ENCODE data around the gene ZBTB9. TPM values are rescaled to one million over a fixed set of nuclear protein-coding genes. Genes with fewer than 3 reads are reported as not detected.

The ZBTB9 gene
- total RNA-seq, 1 donor from 2014 or later, result 1.5 TPM

GRCh38 chr6:33424855-33425667, 29.3 kb upstream of the ZBTB9 start:
- H3K9me3 ChIP-seq, result no peaks in the 10 kb centered on the region
- H3K27ac ChIP-seq, result peak overlapping the region; percentile 96
- H3K27me3 ChIP-seq, result no peaks in the 10 kb centered on the region
- H3K4me3 ChIP-seq, result peak overlapping the region; percentile 63 to 73
- H3K4me1 ChIP-seq, result peaks cover 51% of the 10 kb centered on the region
- intact Hi-C loops (cut with DNase I), result no loop called here
- no peak for DNase-seq (ENCODE audit: extremely low spot score in 2 of 2)
- peak in 1 of 2 donors; percentile 22 for TF ChIP-seq POLR2A (IDR thresholded peaks at IDR 0.05)
- TF ChIP-seq CTCF (IDR thresholded peaks at IDR 0.05), result no peak
- H3K36me3 ChIP-seq, result no peaks in the 10 kb centered on the region

- Histone ChIP-seq H3K27ac (peak overlapping the region; percentile 96), H3K4me1 (peaks cover 54% of the 10 kb centered on the region), H3K36me3 (no peaks in the 10 kb centered on the region), H3K4me3 (peak overlapping the region; percentile 63 to 73), H3K9me3 (no peaks in the 10 kb centered on the region), H3K27me3 (no peaks in the 10 kb centered on the region)
- peak in 1 of 2 donors; percentile 94 for DNase-seq (ENCODE audit: extremely low spot score in 2 of 2)
- peak; percentile 18 to 88 for TF ChIP-seq POLR2AphosphoS5 (IDR thresholded peaks at IDR 0.05; ENCODE audit: insufficient read depth in 1 of 2, low read depth in 1 of 2)
- TF ChIP-seq POLR2A (IDR thresholded peaks at IDR 0.05), result no peak
- peak; percentile 21 to 78 (median 40) for TF ChIP-seq CTCF (IDR thresholded peaks at IDR 0.05)
- intact Hi-C loops (cut with DNase I), result no loop called here
These were observed 28.5 kb upstream of the ZBTB9 start for GRCh38 chr6:33425668-33426577.

GRCh38 chr6:33426590-33427511, 27.5 kb upstream of the ZBTB9 start:
- H3K27ac ChIP-seq, result peak overlapping the region; percentile 96
- DNase-seq (ENCODE audit: extremely low spot score in 2 of 2), result no peak
- peaks cover 60% of the 10 kb centered on the region for H3K4me1 ChIP-seq
- TF ChIP-seq POLR2A (IDR thresholded peaks at IDR 0.05), result no peak
- TF ChIP-seq POLR2AphosphoS5 (IDR thresholded peaks at IDR 0.05; ENCODE audit: insufficient read depth in 1 of 2, low read depth in 1 of 2), result no peak
- no peak for TF ChIP-seq CTCF (IDR thresholded peaks at IDR 0.05)
- no peaks in the 10 kb centered on the region for H3K27me3 ChIP-seq
- peak overlapping the region; percentile 63 to 73 for H3K4me3 ChIP-seq
- intact Hi-C loops (cut with DNase I), result no loop called here
- no peaks in the 10 kb centered on the region for H3K9me3 ChIP-seq
- no peaks in the 10 kb centered on the region for H3K36me3 ChIP-seq

- intact Hi-C loops (cut with DNase I), result no loop called here
- H3K27ac ChIP-seq, result peak overlapping the region; percentile 96
- no peaks in the 10 kb centered on the region for H3K9me3 ChIP-seq
- peak overlapping the region; percentile 63 to 73 for H3K4me3 ChIP-seq
- TF ChIP-seq POLR2A (IDR thresholded peaks at IDR 0.05) (no peak), POLR2AphosphoS5 (IDR thresholded peaks at IDR 0.05; ENCODE audit: insufficient read depth in 1 of 2, low read depth in 1 of 2) (no peak), CTCF (IDR thresholded peaks at IDR 0.05) (no peak)
- H3K27me3 ChIP-seq, result no peaks in the 10 kb centered on the region
- DNase-seq (ENCODE audit: extremely low spot score in 2 of 2), result no peak
- H3K4me1 ChIP-seq, result peaks cover 68% of the 10 kb centered on the region
- no peaks in the 10 kb centered on the region for H3K36me3 ChIP-seq
These were observed 26.7 kb upstream of the ZBTB9 start for GRCh38 chr6:33427585-33428223.

Data from vagina (tissue), 2 donors.